Fibroblast of lung (primary cell): Measurements from ENCODE around the gene MAST3.

Experiments used
- EZH2 ChIP-seq: IDR thresholded peaks from 2 replicates; pipeline ENCODE4 v1.5.1; 2012; ENCODE audit warnings: low read length, control low read depth, mild to moderate bottlenecking; ENCODE audit errors: missing control alignments
- TF ChIP-seq, protein P1 (sequence below), 2 donors: IDR thresholded peaks in 1 of 2; conservative IDR thresholded peaks in 1 of 2; 1 replicate in 1 of 2; 2 replicates in 1 of 2; pipeline ENCODE4 v1.5.1; 2011 to 2012; ENCODE audit warnings: low read length in 2 of 2, control low read depth in 1 of 2, inconsistent platforms in 1 of 2, low read depth in 1 of 2, mild to moderate bottlenecking in 1 of 2

DNA sequence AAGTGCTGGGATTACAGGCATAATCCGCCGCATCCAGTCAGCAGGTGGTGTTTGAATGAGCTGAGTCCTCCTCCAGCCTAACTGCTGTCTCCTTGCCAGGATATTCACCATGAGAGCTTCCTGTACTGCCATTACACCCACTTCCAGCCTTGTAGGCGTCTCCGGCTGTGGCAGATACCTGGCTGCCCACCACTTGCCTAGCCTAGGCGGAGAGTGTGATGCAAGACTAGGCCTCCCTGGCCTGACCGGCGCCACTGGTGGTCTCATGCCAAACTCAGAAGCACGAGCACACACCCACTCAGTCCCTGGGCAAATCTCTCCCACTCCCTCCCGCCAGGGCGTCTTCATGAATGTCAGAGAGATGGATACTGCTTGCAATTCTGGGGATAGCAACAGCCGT lies 27.4 kb upstream of the MAST3 start:
- TF ChIP-seq, protein P1, sequence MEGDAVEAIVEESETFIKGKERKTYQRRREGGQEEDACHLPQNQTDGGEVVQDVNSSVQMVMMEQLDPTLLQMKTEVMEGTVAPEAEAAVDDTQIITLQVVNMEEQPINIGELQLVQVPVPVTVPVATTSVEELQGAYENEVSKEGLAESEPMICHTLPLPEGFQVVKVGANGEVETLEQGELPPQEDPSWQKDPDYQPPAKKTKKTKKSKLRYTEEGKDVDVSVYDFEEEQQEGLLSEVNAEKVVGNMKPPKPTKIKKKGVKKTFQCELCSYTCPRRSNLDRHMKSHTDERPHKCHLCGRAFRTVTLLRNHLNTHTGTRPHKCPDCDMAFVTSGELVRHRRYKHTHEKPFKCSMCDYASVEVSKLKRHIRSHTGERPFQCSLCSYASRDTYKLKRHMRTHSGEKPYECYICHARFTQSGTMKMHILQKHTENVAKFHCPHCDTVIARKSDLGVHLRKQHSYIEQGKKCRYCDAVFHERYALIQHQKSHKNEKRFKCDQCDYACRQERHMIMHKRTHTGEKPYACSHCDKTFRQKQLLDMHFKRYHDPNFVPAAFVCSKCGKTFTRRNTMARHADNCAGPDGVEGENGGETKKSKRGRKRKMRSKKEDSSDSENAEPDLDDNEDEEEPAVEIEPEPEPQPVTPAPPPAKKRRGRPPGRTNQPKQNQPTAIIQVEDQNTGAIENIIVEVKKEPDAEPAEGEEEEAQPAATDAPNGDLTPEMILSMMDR (conservative IDR thresholded peaks at IDR 0.05 in 1 of 2, IDR thresholded peaks at IDR 0.05 in 1 of 2; ENCODE audit: low read depth in 1 of 2, low read length in 2 of 2): no peak
- TF ChIP-seq EZH2: no peak
